Ovary (tissue), 9 donors: ENCODE data around the gene CAMKMT. TPM values are rescaled to one million over a fixed set of nuclear protein-coding genes. Genes with fewer than 3 reads are reported as not detected.

ENCODE experiments used
- DNase-seq, 5 donors: peaks; one replicate each; pipeline ENCODE4 v3.0.0-alpha.2; 2019 to 2020
- H3K27ac ChIP-seq, 2 donors: fragments of 200-600 bp; one replicate each; pipeline versions ENCODE4 v1.5.1 to v1.8.0; 2019 to 2022
- H3K27me3 ChIP-seq: fragments of 200-600 bp; one replicate; pipeline ENCODE4 v1.8.0; 2022
- H3K36me3 ChIP-seq: fragments of 200-600 bp; sonication (generic); one replicate; pipeline ENCODE4 v1.5.1; 2019
- H3K4me1 ChIP-seq: one replicate; pipeline ENCODE4 v1.8.1; 2013; ENCODE audit warnings: mild to moderate bottlenecking, moderate library complexity; ENCODE audit not compliant: insufficient read depth
- H3K4me3 ChIP-seq: fragments of 200-600 bp; sonication (generic); one replicate; pipeline ENCODE4 v1.5.1; 2017
- H3K9me3 ChIP-seq, 2 donors: fragments of 200-600 bp in 1 of 2; sonication (generic) in 1 of 2; one replicate each; pipeline versions ENCODE4 v1.5.1 to v1.8.1; 2013 to 2019; ENCODE audit warnings: mild to moderate bottlenecking in 1 of 2, moderate library complexity in 1 of 2
- EP300 ChIP-seq: sonication (generic); formaldehyde crosslinking; IDR thresholded peaks from one replicate; pipeline ENCODE4 v1.6.1; 2017; ENCODE audit warnings: antibody characterized with exemption
- POLR2A ChIP-seq: fragments of 450-650 bp; IDR thresholded peaks from one replicate; pipeline ENCODE4 v1.6.1; 2017; ENCODE audit warnings: antibody characterized with exemption, mild to moderate bottlenecking, moderate library complexity
- WGBS, 3 donors: extraction: QIAGEN DNeasy Blood & Tissue Kit in 1 of 3; methylation state at CpG; one replicate each; pipeline versions ENCODE4 v1.1.5 to v1.1.7; 2013 to 2017; 5-methylcytosine and 5-hydroxymethylcytosine counted together
- intact Hi-C, 4 donors: fragments of 100-400 bp; cut with DNase I; formaldehyde crosslinking; loops; one replicate each; pipeline versions ENCODE4 v1.11.0 to v1.15.1; 2022 to 2023
- polyA plus RNA-seq, 2 donors: library from polyadenylated mRNA; stranded (reverse); fragments of 200-250 nt in 1 of 2; fragments of 350-450 nt in 1 of 2; fragmentation: Illumina TruSeq in 1 of 2; extraction: RNeasy Lipid Tissue Mini Kit (QIAGEN cat#74804) in 1 of 2; gene quantifications; one replicate each; pipeline ENCODE4 v1.2.3, GENCODE V29; 2013 to 2014
- total RNA-seq, 7 donors: library from RNA; depleted of rRNA in 2 of 7; stranded (reverse); fragments of >200 nt in 2 of 7; fragmentation: NEBNext Ultra II Directional in 3 of 7; extraction: Animal tissue kit (Norgen Biotek cat#: 25700) in 3 of 7; gene quantifications; one replicate each; pipeline versions ENCODE4 v1.1.0 to v1.2.4, GENCODE V29; 2016 to 2023
- TF ChIP-seq, protein P1 (sequence below), 3 donors: fragments of 450-650 bp in 2 of 3; fragments of 200-600 bp in 1 of 3; IDR thresholded peaks; one replicate each; pipeline versions ENCODE4 v1.5.1 to v1.8.0; 2016 to 2022; ENCODE audit warnings: antibody characterized with exemption in 3 of 3, mild to moderate bottlenecking in 1 of 3
- donor health status: DM: no; HTN: no; CAD: no; lungs with moderate emphysema.
- donor health status: DM: no; HTN: no; CAD: no.
- donor health status: Bipolar disorder and iron deficiency.
- donor health status: DM: yes; HTN: yes; CAD: no.
- donor health status: DM: no; HTN: no; CAD: no.
- donor health status: DM: yes; HTN: yes; CAD: no.

Gene CAMKMT
- total and polyA plus RNA-seq, 9 donors, result 3.5 to 10.7 (median 8.9) TPM

DNA sequence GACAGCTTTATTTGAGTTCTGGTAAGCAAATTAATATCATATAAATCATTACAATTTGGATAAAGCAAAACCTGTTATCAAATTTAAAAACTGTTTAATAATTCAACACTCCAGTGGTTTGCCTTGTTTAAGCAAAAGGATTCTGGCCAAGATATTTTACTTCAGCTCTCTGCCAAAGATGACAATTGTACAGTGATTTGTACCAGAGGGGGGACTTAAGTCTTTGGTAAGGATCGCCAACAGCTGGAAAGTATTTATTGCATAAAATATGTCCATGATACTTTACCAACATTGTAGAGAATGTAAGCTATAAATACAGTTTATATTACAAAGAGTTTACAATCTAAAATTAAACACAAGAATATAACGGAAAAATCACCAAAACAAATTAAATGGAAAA, 14.2 kb upstream of the CAMKMT start:
- Histone ChIP-seq H3K36me3 (no peaks in the 10 kb centered on the region), H3K27me3 (no peaks in the 10 kb centered on the region), H3K4me1 (peaks cover 3% of the 10 kb centered on the region), H3K4me3 (no peak overlapping the region), H3K9me3 (no peaks in the 10 kb centered on the region), H3K27ac (no peak overlapping the region)
- TF ChIP-seq POLR2A, result no peak
- TF ChIP-seq, protein P1, sequence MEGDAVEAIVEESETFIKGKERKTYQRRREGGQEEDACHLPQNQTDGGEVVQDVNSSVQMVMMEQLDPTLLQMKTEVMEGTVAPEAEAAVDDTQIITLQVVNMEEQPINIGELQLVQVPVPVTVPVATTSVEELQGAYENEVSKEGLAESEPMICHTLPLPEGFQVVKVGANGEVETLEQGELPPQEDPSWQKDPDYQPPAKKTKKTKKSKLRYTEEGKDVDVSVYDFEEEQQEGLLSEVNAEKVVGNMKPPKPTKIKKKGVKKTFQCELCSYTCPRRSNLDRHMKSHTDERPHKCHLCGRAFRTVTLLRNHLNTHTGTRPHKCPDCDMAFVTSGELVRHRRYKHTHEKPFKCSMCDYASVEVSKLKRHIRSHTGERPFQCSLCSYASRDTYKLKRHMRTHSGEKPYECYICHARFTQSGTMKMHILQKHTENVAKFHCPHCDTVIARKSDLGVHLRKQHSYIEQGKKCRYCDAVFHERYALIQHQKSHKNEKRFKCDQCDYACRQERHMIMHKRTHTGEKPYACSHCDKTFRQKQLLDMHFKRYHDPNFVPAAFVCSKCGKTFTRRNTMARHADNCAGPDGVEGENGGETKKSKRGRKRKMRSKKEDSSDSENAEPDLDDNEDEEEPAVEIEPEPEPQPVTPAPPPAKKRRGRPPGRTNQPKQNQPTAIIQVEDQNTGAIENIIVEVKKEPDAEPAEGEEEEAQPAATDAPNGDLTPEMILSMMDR (IDR thresholded peaks at IDR 0.05), result no peak
- no peak for TF ChIP-seq EP300
- intact Hi-C loops, result no loop called here
- 6 to 28% (median 19%) methylated on average over 2 of the region's 2 CpGs for WGBS, 3 donors
- no peak for DNase-seq

DNA sequence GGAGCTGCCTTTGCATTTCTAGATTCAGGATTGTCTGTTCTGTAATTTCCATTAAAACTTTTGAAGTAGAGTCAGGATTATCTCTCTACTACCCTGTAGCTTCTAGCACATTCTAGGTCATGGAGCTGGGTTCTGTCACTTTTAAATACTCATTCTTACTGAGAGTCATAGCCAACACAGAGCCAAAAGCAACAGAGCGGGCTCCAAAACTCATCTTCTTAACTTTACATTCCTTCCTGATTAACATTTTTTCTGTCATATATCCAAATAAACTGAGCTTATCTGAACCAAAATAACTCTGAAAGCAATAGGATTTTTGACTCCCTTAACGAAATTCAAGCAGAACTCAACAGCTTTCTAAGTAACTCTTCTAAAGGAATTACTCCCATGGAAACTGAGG, 13.3 kb upstream of the CAMKMT start:
- intact Hi-C loops, result no loop called here
- WGBS, 3 donors, result 2 to 9% (median 6%) methylated on average over 2 of the region's 2 CpGs
- Histone ChIP-seq H3K27ac (peak overlapping the region in 1 of 2 donors; percentile 6), H3K36me3 (no peaks in the 10 kb centered on the region), H3K9me3 (no peaks in the 10 kb centered on the region), H3K4me3 (no peak overlapping the region), H3K4me1 (peaks cover 3% of the 10 kb centered on the region), H3K27me3 (no peaks in the 10 kb centered on the region)
- TF ChIP-seq, protein P1 (IDR thresholded peaks at IDR 0.05), result no peak
- TF ChIP-seq POLR2A (no peak), EP300 (no peak)
- peak in 1 of 5 donors; percentile 24 for DNase-seq

DNA sequence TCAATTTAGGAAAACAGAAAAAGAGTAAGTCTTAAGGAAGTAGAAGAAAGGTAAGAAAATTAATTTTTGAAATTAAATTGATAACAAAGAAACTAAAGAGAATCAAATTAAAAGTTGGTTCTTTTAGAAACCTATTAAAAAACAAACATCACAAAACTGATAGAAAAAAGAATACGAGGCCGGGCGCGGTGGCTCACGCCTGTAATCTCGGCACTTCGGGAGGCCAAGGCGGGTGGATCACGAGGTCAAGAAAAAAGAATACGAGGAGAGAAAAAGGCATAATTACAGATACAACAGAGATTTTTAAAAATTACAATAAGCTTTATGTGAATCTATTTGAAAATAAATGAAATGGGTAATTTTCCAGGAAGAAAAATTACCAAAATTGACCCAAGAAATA, 12.2 kb upstream of the CAMKMT start:
- 97 to 98% (median 97%) methylated on average over 10 of the region's 10 CpGs for WGBS, 3 donors
- Histone ChIP-seq H3K36me3 (no peaks in the 10 kb centered on the region), H3K27me3 (no peaks in the 10 kb centered on the region), H3K4me1 (peaks cover 3% of the 10 kb centered on the region), H3K9me3 (no peaks in the 10 kb centered on the region), H3K27ac (no peak overlapping the region), H3K4me3 (no peak overlapping the region)
- intact Hi-C loops, result no loop called here
- TF ChIP-seq, protein P1 (IDR thresholded peaks at IDR 0.05), result no peak
- TF ChIP-seq EP300 (no peak), POLR2A (no peak)
- DNase-seq, result no peak

DNA sequence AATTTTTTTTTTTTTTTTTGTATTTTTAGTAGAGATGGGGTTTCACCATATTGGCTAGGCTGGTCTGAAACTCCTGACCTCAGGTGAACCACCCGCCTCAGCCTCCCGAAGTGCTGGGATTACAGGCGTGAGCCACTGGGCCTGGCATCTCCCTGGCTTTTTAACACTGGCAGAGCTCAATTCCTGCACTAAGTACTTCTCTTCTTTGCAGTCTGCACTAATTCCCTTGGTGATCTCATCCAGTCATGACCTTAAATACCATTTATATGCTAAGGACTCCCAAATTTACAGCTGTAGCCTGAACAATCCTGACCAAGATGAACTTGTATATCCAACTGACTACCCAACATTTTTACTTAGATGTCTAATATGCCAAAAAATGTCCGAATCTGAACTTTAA, 10.7 kb upstream of the CAMKMT start:
- Histone ChIP-seq H3K36me3 (no peaks in the 10 kb centered on the region), H3K9me3 (no peaks in the 10 kb centered on the region), H3K4me1 (peaks cover 3% of the 10 kb centered on the region), H3K4me3 (no peak overlapping the region), H3K27me3 (no peaks in the 10 kb centered on the region), H3K27ac (no peak overlapping the region)
- intact Hi-C loops, result no loop called here
- TF ChIP-seq EP300 (no peak), POLR2A (no peak)
- TF ChIP-seq, protein P1 (IDR thresholded peaks at IDR 0.05), result no peak
- WGBS, 3 donors, result 73 to 92% (median 82%) methylated on average over 4 of the region's 4 CpGs
- no peak for DNase-seq
